Measurements from ENCODE around the gene GRM8.

GRCh38 chr7:126973066-126973465, 279.7 kb downstream of the GRM8 start:
- TF ChIP-seq CTCF (IDR thresholded peaks at IDR 0.05; ENCODE audit: low read length) (no peak), EZH2 (optimal IDR thresholded peaks at IDR 0.05; ENCODE audit: low read depth, low read length) (no peak)
